Hindlimb muscle (tissue), 1 donor: Measurements from ENCODE around the gene NFE2. TPM values are rescaled to one million over a fixed set of nuclear protein-coding genes. Genes with fewer than 3 reads are reported as not detected.
"Not testable (repeated sequence)": the region's sequence is repeated elsewhere in the genome, so short reads cannot be mapped to it uniquely, and the experiment has no call there.

Experiments
- DNase-seq: peaks from one replicate; pipeline ENCODE4 v3.0.0-alpha.2; 2013
- polyA plus RNA-seq: library from polyadenylated mRNA; unstranded; fragments of 120-200 nt; gene quantifications from one replicate; pipeline ENCODE4 v1.2.1, GENCODE V29; 2013; ENCODE audit not compliant: insufficient read length

Gene NFE2
- polyA plus RNA-seq: 1.7 TPM

DNA sequence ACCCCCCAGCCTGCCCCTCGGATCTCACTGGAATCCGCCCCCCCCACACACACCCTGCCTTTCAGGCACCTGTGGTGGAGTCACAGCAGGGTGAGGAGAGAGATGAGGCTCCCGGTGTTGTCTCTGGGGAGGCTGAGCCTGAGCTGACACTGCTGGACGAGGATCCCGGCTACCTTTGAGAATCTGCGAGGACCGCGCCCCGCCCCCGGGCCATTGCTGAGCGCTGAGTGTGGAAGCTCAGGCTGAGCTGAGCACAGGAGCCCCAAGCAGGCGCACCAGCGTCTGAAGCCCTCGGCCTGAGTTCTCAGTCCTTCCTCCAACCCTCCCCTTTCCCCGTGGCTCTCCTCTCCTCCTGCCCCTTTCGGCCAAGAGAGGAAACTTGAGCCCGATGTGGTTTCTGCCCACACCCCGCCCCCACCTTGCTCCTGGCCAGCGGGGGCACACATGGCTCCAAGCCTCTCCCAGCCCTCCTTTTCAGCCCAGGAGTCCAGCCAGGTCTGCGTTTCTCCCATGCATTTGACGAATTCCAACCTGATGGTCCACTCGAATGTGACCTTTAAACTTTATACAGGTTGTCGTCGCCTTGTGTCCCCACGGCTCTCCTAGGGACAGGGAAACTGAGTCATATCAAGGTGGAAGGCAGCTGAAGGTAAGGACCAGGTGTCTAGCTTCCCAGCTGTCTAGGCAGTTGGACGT lies at the start of gene NFE2:
TSS of gene NFE2 (minus strand) at position 284 of the 696 bp plus-strand sequence. CDS start 5,767 bp downstream, outside the sequence.
- no peak for DNase-seq

- DNase-seq: no peak
Measured at GRCh38 chr12:54349679-54350078, 48.9 kb upstream of the NFE2 start.

- no peak for DNase-seq
Measured at GRCh38 chr12:54349036-54349435, 48.2 kb upstream of the NFE2 start.

GRCh38 chr12:54341378-54342300 lies 40.8 kb upstream of the NFE2 start:
- no peak for DNase-seq

DNA sequence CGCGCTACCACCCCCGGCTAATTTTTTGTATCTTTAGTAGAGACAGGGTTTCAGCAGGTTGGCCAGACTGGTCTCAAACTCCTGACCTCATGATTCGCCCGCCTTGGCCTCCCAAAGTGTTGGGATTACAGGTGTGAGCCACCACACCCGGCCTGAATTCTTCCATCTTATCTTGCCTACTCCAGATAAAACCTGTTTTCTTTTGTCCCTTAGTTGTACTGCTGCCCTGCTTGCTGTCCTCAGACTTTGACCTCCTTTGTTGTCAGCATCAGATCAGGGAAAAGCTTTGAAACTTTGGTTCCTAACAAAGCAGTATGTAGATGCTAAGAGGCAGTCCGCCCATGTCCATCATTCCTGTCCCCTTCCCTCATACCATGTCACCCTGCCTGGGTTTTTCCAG lies 40.0 kb upstream of the NFE2 start:
- no peak for DNase-seq

DNA sequence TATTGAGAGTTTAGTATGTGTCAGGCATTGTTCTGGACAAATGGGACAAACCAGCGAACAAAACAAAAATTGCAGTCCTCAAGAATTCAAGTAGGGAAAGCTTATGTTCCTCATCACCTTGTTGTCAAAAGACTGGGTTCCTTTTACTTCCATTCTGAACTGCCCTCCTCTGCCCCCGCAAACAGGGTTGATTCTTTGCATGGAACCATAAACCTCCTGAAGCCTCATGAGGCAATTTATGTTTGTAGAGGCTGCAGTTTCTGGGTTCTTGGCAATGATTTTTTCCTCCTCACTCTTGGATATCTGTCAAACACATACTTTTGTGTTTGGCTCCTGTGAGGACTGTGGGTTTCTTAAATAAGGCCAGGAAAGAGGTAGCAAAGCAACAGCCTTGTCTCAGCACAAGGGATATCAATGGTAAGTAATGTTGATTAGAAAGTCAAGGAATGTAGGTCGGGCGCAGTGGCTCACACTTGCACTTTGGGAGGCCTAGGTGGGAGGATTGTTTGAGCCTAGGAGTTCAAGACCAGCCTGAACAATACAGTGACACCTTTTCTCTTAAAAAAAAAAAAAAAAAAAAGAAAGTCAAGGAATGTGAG lies 38.0 kb upstream of the NFE2 start:
- DNase-seq: no peak

DNA sequence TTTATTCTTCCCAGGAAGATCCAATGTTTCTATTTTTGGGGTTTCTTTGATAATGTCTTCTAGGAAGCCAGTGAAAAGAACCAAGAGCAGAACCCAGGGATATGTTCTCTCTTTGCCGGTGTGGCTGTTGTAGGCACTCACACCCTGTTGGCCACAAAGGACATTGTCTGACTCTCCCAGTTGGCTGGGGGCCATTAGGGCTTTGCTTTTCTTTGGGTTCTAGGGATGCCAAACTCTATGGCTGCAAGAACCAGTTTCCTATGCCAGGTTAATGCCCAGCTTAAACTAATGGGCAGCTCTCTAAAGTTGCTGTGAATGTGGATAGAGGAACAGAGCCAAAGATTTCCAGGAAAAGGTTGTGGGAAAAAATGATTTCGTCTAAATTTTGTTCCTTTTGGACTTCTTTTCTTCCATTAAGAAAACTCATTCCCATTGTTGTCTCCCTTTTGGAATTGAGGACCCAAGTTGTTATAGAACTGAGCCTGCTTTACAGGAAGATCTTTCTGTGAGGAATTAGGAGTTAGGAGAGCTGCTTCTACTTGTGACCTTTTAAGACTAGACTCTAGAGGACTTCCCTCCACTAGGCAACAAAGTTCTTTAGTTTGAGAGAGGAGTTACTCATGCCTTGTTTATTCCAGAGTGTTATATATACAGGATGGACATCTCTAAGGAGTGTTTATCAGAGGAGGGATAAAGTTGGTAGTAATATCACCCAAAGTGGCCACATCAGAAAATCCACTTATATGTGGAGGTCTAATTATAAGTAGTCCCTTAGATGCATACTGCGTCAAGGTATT lies 37.2 kb upstream of the NFE2 start:
- no peak for DNase-seq

GRCh38 chr12:54337280-54337842 lies 36.5 kb upstream of the NFE2 start:
- DNase-seq: no peak

- DNase-seq: no peak
Measured at GRCh38 chr12:54333420-54334034, 32.7 kb upstream of the NFE2 start.

DNA sequence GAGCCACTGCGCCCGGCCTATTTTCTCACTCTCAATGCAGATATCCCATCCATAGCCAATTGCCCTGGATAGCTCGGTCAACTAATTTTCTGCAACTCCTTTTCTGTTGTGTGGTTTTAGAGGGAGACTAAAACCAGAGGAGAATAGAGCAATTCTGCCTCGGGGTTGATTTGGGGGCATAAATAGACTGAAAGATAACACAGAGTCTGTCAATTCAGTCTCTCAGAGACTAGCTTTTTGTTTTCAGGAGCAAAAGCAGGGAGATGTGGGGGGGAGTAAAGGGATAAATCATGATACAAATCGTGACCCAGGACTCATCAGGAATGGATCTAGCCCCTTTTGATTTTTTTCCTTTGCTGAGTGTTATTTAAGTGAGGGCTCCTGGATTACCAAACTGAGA lies 30.6 kb upstream of the NFE2 start:
- no peak for DNase-seq

DNA sequence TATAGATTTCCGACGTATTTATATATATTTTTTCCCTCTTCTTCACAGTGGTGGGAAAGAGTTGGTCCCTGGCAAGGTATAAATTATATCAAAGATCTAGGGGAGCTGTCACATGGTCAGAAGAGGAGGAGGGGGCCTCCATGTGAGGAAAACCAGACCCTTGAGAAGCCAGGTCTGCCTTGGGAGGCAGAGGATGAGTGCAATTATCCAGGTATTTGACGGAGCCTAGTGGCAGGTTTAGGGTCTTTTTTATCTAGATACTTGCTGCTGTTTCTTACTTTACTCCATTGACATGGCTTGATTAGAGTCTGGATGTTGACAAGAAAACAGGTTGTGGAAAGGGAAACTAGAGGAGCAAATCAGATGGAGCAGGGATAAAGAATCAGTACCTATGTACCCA lies 29.6 kb upstream of the NFE2 start:
- DNase-seq: no peak

- DNase-seq: no peak
Measured at GRCh38 chr12:54329759-54330158, 28.9 kb upstream of the NFE2 start.

GRCh38 chr12:54328595-54329337 lies 28.0 kb upstream of the NFE2 start:
- DNase-seq: no peak

GRCh38 chr12:54325442-54326109 lies 24.8 kb upstream of the NFE2 start:
- DNase-seq: not testable (repeated sequence)

DNA sequence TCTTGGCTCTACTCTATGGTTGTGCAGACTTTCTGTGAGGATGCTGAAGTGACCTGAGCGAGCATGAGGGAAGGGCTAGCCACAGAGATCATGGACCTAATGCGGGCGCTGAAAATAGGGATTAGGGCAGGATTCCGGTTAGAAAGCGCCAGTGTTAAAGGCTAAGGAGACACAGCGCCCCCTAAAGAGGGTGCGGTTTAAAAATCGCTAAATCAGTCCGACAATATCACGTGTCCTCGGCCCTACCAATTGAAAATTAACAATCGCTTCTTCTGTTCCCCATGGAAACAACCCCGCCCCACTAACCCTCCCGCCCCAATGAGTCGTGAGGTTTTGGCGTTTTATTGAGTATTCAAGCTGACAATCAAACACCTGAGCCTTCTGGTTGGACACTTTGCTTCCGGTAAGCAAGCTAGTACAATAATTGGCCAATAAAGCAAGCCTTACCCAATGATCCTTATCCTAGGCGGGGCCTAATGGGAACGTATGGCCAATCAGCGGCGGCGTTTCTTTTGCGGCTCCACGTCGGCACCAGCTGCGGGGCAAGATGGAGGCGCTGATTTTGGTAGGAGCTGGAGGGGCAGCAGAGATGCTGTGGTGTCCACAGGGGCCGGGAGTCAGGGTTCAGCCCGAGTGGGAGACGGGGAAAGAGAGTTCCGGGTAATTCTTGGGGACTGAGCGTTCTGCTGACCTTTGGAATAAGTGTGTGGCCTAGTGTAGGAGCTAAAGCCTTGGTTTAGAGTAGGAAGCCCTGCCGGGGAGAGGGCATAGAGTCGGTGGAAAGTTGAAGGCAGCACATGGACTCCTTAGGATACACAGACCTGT lies 24.0 kb upstream of the NFE2 start, which contains the start of gene COPZ1:
TSS of gene COPZ1 (plus strand) at position 515 of the 825 bp plus-strand sequence. CDS start at position 548, 33 bp downstream.
- peak; percentile 96 for DNase-seq

DNA sequence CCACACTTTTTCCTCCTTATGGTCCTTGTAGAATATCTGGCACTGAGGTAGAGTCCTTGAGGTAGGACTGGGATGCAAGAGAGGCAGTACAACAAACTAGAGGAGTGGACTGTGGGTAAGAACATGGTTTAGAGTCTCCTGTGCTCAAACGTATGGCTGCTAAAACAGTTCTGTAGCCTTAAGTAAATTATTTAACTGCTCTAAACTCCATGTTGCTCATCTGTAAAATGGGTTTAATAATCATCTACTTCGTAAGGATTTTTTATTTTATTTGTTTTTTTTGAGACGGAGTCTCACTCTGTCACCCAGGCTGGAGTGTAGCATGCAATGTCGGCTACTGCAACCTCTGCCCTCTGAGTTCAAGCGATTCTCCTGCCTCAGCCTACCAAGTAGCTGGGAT lies 20.5 kb upstream of the NFE2 start:
- DNase-seq: no peak

DNA sequence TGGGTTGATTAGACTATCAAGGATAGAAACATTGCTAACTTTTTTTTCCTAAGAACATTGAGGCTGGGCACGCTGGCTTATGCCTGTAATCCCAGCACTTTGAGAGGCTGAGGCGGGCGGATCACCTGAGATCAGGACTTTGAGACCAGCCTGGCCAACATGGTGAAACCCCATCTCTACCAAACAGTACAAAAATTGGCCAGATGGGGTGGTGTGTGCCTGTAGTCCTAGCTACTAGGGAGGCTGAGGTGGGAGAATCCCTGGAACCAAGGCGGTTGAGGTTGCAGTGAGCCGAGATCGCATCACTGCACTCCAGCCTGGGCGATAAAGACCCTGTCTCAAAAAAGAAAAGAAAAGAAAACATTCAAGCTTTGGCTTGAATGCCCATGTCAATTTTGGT lies 11.5 kb upstream of the NFE2 start:
- DNase-seq: not testable (repeated sequence)

GRCh38 chr12:54311051-54311450 lies 10.2 kb upstream of the NFE2 start:
- DNase-seq: no peak
